Peyer's patch (tissue), 4 donors: ENCODE measurements around the gene TCEANC.
A peak's percentile ranks its signal among the peaks of the same experiment; 100 is the strongest.

ENCODE experiments used
- CTCF ChIP-seq, 6 experiments: fragments of 450-650 bp in 4 of 6; fragments of 200-600 bp in 2 of 6; sonication (generic) in 1 of 6; IDR thresholded peaks; one replicate each; pipeline ENCODE4 v1.5.1; 2017 to 2019; ENCODE audit warnings: antibody characterized with exemption in 6 of 6, mild to moderate bottlenecking in 3 of 6, moderate library complexity in 1 of 6
- POLR2A ChIP-seq, 2 donors: fragments of 450-650 bp; IDR thresholded peaks; one replicate each; pipeline ENCODE4 v1.5.1; 2017; ENCODE audit warnings: antibody characterized with exemption in 2 of 2, mild to moderate bottlenecking in 2 of 2, moderate library complexity in 2 of 2

GRCh38 chrX:13669246-13669737, 16.4 kb downstream of the TCEANC start:
- no peak for TF ChIP-seq CTCF (IDR thresholded peaks at IDR 0.05)
- peak in 1 of 2 donors; percentile 18 for TF ChIP-seq POLR2A (IDR thresholded peaks at IDR 0.05)
